GM12878 (cell line): Measurements from ENCODE around the gene PNPLA5. TPM values are rescaled to one million over a fixed set of nuclear protein-coding genes. Genes with fewer than 3 reads are reported as not detected.

Experiments used
- ATAC-seq: fragments of 200-7000 bp; cut with Tn5 transposase; 3 replicates; pipeline ENCODE4 v1.9.1; 2020; ENCODE audit warnings: mild to moderate bottlenecking, moderate library complexity
- BruUV-seq: library from RNA; stranded (reverse); fragments of 400-500 nt; replicated peaks from 2 replicates; lab custom pipeline; 2021; lab: Mats Ljungman, UMichigan
- CTCF ChIA-PET: fragments of 300-600 bp; sonication (Branson Sonifier 250); formaldehyde crosslinking; extraction: SDS; loops from one replicate; lab custom pipeline; 2021; ENCODE audit warnings: inconsistent platforms; lab: Yijun Ruan, JAX
- POLR2A ChIA-PET: fragments of 350-600 bp; formaldehyde crosslinking; extraction: SDS; loops from one replicate; lab custom pipeline; 2021; ENCODE audit warnings: inconsistent platforms; lab: Charles Lee
- RAD21 ChIA-PET: fragments of 300-600 bp; sonication (Branson Sonifier 250); formaldehyde crosslinking; loops from one replicate; lab custom pipeline; 2023; ENCODE audit warnings: antibody characterized with exemption; ENCODE audit not compliant: unreplicated experiment; lab: Charles Lee
- SMC1A ChIA-PET: fragments of 300-600 bp; sonication (Branson Sonifier 250); formaldehyde crosslinking; loops from one replicate; lab custom pipeline; 2023; ENCODE audit not compliant: unreplicated experiment, uncharacterized antibody; lab: Charles Lee
- DNase-seq: peaks from one replicate; pipeline ENCODE4 v3.0.0-alpha.2; 2011; ENCODE audit warnings: low read depth, low spot score
- FAIRE-seq: peaks from 3 replicates; lab custom pipeline; 2011; peaks lifted over from hg19 to GRCh38; lab: Jason Lieb, UNC
- H2AFZ ChIP-seq: 2 replicates; pipeline ENCODE4 v1.6.0; 2011; ENCODE audit warnings: low read depth, low read length, control low read depth; ENCODE audit not compliant: control insufficient read depth
- H3K27ac ChIP-seq: 2 replicates; pipeline ENCODE4 v1.5.1; 2011; ENCODE audit warnings: control low read depth; ENCODE audit not compliant: control insufficient read depth, insufficient read depth
- H3K27me3 ChIP-seq, 2 experiments: replicated peaks in 1 of 2; 2 replicates each; pipeline versions ENCODE4 v1.6.0 to v1.6.1; 2011; ENCODE audit warnings: low read length in 1 of 2; ENCODE audit not compliant: control insufficient read depth in 2 of 2, insufficient read depth in 2 of 2
- H3K36me3 ChIP-seq, 2 experiments: 2 replicates each; pipeline ENCODE4 v1.5.1; 2011; ENCODE audit warnings: low read length in 1 of 2; ENCODE audit not compliant: control insufficient read depth in 2 of 2, insufficient read depth in 2 of 2
- H3K4me1 ChIP-seq: 2 replicates; pipeline ENCODE4 v1.6.1; 2011; ENCODE audit warnings: mild to moderate bottlenecking, low read length, moderate library complexity, mixed read lengths; ENCODE audit not compliant: control insufficient read depth, insufficient read depth
- H3K4me2 ChIP-seq: 2 replicates; pipeline ENCODE4 v1.6.0; 2011; ENCODE audit warnings: control low read depth; ENCODE audit not compliant: control insufficient read depth, insufficient read depth
- H3K4me3 ChIP-seq: fragments of 200-600 bp; sonication (generic); 2 replicates; pipeline ENCODE4 v1.5.1; 2016
- H3K79me2 ChIP-seq: 2 replicates; pipeline ENCODE4 v1.6.0; 2011; ENCODE audit warnings: low read length; ENCODE audit not compliant: control insufficient read depth, insufficient read depth
- H3K9ac ChIP-seq: 2 replicates; pipeline ENCODE4 v1.8.0; 2011; ENCODE audit warnings: low read length, control low read depth, mixed read lengths; ENCODE audit not compliant: control insufficient read depth, insufficient read depth
- H3K9me3 ChIP-seq: replicated peaks from 3 replicates; pipeline ENCODE4 v1.5.1; 2011; ENCODE audit warnings: mild to moderate bottlenecking, low read length; ENCODE audit not compliant: control insufficient read depth, insufficient read depth
- H4K20me1 ChIP-seq: 2 replicates; pipeline ENCODE4 v1.6.0; 2011; ENCODE audit not compliant: control insufficient read depth, insufficient read depth
- CHD1 ChIP-seq: IDR thresholded peaks from 2 replicates; pipeline ENCODE4 v1.6.1; 2012; ENCODE audit warnings: low read depth, low read length, improper control_type of control experiment
- EGR1 ChIP-seq, 2 experiments: IDR thresholded peaks; 1 replicate in 1 of 2; 2 replicates in 1 of 2; pipeline ENCODE4 v1.6.1; 2011 to 2012; ENCODE audit warnings: low read depth in 2 of 2, low read length in 2 of 2, borderline replicate concordance in 1 of 2, mild to moderate bottlenecking in 1 of 2, moderate library complexity in 1 of 2
- EP300 ChIP-seq, 2 experiments: fragments of 150-350 bp in 1 of 2; IDR thresholded peaks; 2 replicates each; pipeline ENCODE4 v1.6.1; 2011 to 2012; ENCODE audit warnings: low read depth in 2 of 2, low read length in 2 of 2, borderline replicate concordance in 1 of 2, improper control_type of control experiment in 1 of 2, inconsistent platforms in 1 of 2; ENCODE audit not compliant: control insufficient read depth in 1 of 2
- LARP7 ChIP-seq: fragments of 450-650 bp; IDR thresholded peaks from 2 replicates; pipeline ENCODE4 v1.6.1; 2017; ENCODE audit warnings: mild to moderate bottlenecking
- MEF2A ChIP-seq: IDR thresholded peaks from 2 replicates; pipeline ENCODE4 v1.6.1; 2011; ENCODE audit warnings: low read depth, mild to moderate bottlenecking, low read length, moderate library complexity; ENCODE audit not compliant: insufficient read depth
- RAD21 ChIP-seq: IDR thresholded peaks from 2 replicates; pipeline ENCODE4 v1.6.1; 2011; ENCODE audit warnings: mild to moderate bottlenecking, low read depth, low read length, moderate library complexity; ENCODE audit not compliant: insufficient read depth
- RBBP5 ChIP-seq: fragments of 200-600 bp; sonication (generic); conservative IDR thresholded peaks from 2 replicates; pipeline ENCODE4 v1.6.1; 2016
- WGBS: methylation state at CpG from one replicate; pipeline ENCODE4 v1.1.6; 2016; ENCODE audit warnings: low lambda C conversion rate; ENCODE audit not compliant: insufficient replicate concordance, insufficient coverage; ENCODE audit errors: missing lambda C conversion rate; 5-methylcytosine and 5-hydroxymethylcytosine counted together
- in situ Hi-C: fragments of 300-500 bp; cut with MboI; formaldehyde crosslinking; loops from 9 replicates; pipeline ENCODE4 v1.14.3; 2018; ENCODE audit warnings: mixed read lengths
- intact Hi-C: fragments of 100-400 bp; cut with micrococcal nuclease; formaldehyde crosslinking; loops from one replicate; pipeline ENCODE4 v1.14.2; 2022; ENCODE audit not compliant: unreplicated experiment
- polyA plus RNA-seq, 11 experiments: library from polyadenylated mRNA; depleted of rRNA in 4 of 11; unstranded in 6 of 11; stranded (reverse) in 5 of 11; fragments of >200 nt; fragmentation: Nextera tagmentation in 4 of 11; fragmentation: Illumina TruSeq in 1 of 11; extraction: Ambion mirVana in 4 of 11; extraction: Trizol in 1 of 11; gene quantifications; 1 replicate in 1 of 11; 2 replicates in 10 of 11; pipeline versions ENCODE4 v1.2.1 to v1.2.3, GENCODE V29; 2011 to 2016; ENCODE audit warnings: inconsistent platforms in 2 of 11, missing spikeins in 2 of 11, low read depth in 1 of 11
- total RNA-seq, 4 experiments: library from RNA; depleted of rRNA in 3 of 4; stranded (reverse); fragments of >200 nt in 3 of 4; fragmentation: Illumina TruSeq in 1 of 4; extraction: Trizol in 1 of 4; gene quantifications; 2 replicates each; pipeline versions ENCODE4 v1.2.1 to v1.2.3, GENCODE V29; 2013 to 2021
- TF ChIP-seq, protein P1 (sequence below): fragments of 450-650 bp; IDR thresholded peaks from 2 replicates; pipeline ENCODE4 v1.6.1; 2016; ENCODE audit warnings: mild to moderate bottlenecking

Gene PNPLA5
- total and polyA plus RNA-seq, 10 of the 15 experiments (the other 5 are each of a cell fraction or from before 2014, with no cell fraction given) = not detected

- TF ChIP-seq RBBP5 = no peak
- TF ChIP-seq, protein P1, sequence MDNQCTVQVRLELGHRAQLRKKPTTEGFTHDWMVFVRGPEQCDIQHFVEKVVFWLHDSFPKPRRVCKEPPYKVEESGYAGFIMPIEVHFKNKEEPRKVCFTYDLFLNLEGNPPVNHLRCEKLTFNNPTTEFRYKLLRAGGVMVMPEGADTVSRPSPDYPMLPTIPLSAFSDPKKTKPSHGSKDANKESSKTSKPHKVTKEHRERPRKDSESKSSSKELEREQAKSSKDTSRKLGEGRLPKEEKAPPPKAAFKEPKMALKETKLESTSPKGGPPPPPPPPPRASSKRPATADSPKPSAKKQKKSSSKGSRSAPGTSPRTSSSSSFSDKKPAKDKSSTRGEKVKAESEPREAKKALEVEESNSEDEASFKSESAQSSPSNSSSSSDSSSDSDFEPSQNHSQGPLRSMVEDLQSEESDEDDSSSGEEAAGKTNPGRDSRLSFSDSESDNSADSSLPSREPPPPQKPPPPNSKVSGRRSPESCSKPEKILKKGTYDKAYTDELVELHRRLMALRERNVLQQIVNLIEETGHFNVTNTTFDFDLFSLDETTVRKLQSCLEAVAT = no peak
These were observed 40.0 kb upstream of the PNPLA5 start (continued) for GRCh38 chr22:43931771-43932170.

DNA sequence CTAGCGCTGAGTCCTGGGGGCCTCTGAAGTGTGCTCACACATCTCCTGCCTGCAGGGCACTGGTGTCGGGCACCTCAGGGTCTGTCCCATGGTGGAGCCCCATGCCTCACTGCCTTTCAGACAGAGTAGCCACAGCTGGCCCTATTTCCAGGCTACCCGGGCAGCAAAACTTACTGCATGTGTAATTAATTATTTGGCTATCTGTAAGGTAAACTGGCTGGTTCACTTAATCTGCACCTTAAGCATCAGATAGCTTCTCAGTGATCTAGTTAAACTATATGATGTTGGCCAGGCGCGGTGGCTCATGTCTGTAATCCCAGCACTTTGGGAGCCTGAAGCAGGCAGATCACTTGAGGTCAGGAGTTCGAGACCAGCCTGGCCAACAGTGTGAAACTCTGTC, 37.1 kb upstream of the PNPLA5 start:
- no peak overlapping the region for H3K4me3 ChIP-seq
- no peak overlapping the region for H3K4me2 ChIP-seq
- CTCF ChIA-PET = interaction anchor here (1.0 kb wide), 1 partner anchor 17 kb away, joined by 3 read pairs; no protein-coding TSS in a partner anchor
- H3K27me3 ChIP-seq = peaks cover 0 to 2% of the 10 kb centered on the region in 2 experiments; a peak in 2 of 4 replicates
- no peak for TF ChIP-seq EP300 (IDR thresholded peaks at IDR 0.05; ENCODE audit: borderline replicate concordance in 1 of 2, control insufficient read depth in 1 of 2, low read depth in 2 of 2, low read length in 2 of 2)
- TF ChIP-seq CHD1 = no peak
- no peak for TF ChIP-seq EGR1 (IDR thresholded peaks at IDR 0.05; ENCODE audit: borderline replicate concordance in 1 of 2, low read depth in 2 of 2, low read length in 2 of 2)
- TF ChIP-seq, protein P1 = no peak
- no peak for TF ChIP-seq LARP7
- no peak for TF ChIP-seq RAD21
- TF ChIP-seq MEF2A = no peak
- H2AFZ ChIP-seq = no peak overlapping the region
- H3K9me3 ChIP-seq = no peaks in the 10 kb centered on the region
- RAD21 ChIA-PET = no interaction called here
- BruUV-seq = no TSS peak
- POLR2A ChIA-PET = no interaction called here
- SMC1A ChIA-PET = no interaction called here
- no peaks in the 10 kb centered on the region for H3K4me1 ChIP-seq
- DNase-seq = no peak
- no peak for ATAC-seq
- no peak overlapping the region for H3K9ac ChIP-seq
- H3K79me2 ChIP-seq = no peaks in the 10 kb centered on the region
- FAIRE-seq = no peak
- intact Hi-C loops = no loop called here
- H3K36me3 ChIP-seq = no peaks in the 10 kb centered on the region
- 45% methylated on average over 6 of the region's 6 CpGs for WGBS
- in situ Hi-C loops = no loop called here
- H4K20me1 ChIP-seq = no peaks in the 10 kb centered on the region; the same call in 1 of the 2 replicates
- H3K27ac ChIP-seq = no peak overlapping the region
